OCI-LY7 (cell line): ENCODE measurements around the gene C2orf66.

Experiments
- EZH2phosphoT487 ChIP-seq: fragments of 200-600 bp; sonication (generic); IDR thresholded peaks from 2 replicates; pipeline ENCODE4 v1.6.1; 2018; ENCODE audit warnings: low read depth, borderline replicate concordance, mild to moderate bottlenecking, mixed run types, antibody characterized with exemption, low read length, moderate library complexity, mixed read lengths
- TF ChIP-seq, protein P1 (sequence below): fragments of 200-600 bp; sonication (generic); conservative IDR thresholded peaks from 2 replicates; pipeline ENCODE4 v1.5.1; 2014; ENCODE audit warnings: mild to moderate bottlenecking, antibody characterized with exemption, low read length, moderate library complexity, mixed read lengths

- TF ChIP-seq, protein P1, sequence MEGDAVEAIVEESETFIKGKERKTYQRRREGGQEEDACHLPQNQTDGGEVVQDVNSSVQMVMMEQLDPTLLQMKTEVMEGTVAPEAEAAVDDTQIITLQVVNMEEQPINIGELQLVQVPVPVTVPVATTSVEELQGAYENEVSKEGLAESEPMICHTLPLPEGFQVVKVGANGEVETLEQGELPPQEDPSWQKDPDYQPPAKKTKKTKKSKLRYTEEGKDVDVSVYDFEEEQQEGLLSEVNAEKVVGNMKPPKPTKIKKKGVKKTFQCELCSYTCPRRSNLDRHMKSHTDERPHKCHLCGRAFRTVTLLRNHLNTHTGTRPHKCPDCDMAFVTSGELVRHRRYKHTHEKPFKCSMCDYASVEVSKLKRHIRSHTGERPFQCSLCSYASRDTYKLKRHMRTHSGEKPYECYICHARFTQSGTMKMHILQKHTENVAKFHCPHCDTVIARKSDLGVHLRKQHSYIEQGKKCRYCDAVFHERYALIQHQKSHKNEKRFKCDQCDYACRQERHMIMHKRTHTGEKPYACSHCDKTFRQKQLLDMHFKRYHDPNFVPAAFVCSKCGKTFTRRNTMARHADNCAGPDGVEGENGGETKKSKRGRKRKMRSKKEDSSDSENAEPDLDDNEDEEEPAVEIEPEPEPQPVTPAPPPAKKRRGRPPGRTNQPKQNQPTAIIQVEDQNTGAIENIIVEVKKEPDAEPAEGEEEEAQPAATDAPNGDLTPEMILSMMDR: no peak
- TF ChIP-seq EZH2phosphoT487: no peak
Observed at GRCh38 chr2:196792865-196793264, 16.3 kb downstream of the C2orf66 start.
